ENCODE results near the gene CBX2.

DNA sequence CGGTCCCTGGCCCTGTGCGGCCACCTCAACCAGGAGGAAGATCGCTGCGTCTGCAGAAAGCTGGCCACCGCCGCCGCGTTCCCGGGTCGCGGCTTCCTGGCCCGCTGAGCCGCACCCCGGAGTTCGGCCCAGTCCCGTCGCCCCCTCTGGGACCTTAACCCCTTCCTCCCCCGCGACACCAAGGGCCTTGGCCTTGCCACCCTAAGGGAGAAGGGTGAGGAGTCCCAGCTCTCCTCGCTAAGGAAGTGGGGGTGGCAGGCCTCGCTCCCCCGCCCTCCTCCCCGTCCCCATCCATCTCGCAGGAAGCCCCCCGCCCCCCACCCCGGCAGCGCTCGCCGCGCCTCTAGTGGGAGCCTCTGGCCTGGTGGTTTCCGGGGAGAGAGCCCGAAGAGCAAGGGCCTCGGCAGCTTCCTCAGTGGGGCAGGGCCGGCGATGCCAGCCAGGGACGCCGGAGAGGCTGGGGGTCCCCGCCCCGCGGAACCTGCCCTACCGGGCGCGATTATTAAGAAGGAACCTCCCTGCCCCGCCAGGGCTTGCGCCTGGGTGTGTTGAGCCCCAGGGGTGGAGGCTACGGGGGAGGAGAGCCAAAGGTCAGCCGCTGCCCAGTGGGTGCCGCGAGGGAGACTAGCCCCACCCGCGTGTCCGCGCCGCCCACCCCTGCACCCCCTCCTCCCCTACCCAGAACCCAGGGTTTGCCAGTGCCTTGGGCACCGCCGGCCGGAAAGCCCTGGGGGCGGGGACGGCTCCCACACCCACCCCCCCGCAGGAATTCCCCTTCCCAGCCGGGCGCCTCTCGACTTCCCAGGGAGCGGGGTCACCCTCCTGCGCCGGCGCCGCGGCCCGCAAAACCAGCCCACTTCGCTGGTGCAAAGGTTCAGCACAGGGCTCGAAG is 54.5 kb downstream of the CBX2 start:
- TF ChIP-seq, protein P1, sequence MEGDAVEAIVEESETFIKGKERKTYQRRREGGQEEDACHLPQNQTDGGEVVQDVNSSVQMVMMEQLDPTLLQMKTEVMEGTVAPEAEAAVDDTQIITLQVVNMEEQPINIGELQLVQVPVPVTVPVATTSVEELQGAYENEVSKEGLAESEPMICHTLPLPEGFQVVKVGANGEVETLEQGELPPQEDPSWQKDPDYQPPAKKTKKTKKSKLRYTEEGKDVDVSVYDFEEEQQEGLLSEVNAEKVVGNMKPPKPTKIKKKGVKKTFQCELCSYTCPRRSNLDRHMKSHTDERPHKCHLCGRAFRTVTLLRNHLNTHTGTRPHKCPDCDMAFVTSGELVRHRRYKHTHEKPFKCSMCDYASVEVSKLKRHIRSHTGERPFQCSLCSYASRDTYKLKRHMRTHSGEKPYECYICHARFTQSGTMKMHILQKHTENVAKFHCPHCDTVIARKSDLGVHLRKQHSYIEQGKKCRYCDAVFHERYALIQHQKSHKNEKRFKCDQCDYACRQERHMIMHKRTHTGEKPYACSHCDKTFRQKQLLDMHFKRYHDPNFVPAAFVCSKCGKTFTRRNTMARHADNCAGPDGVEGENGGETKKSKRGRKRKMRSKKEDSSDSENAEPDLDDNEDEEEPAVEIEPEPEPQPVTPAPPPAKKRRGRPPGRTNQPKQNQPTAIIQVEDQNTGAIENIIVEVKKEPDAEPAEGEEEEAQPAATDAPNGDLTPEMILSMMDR (IDR thresholded peaks at IDR 0.05; ENCODE audit: low read length): no peak
- no peak for TF ChIP-seq EZH2 (IDR thresholded peaks at IDR 0.05; ENCODE audit: borderline replicate concordance, low read length)
